SK-N-SH treated with all-trans-retinoic acid at 6 μM for 48 hours (cell line): ENCODE results near the gene PDGFC.

Experiments
- CREB5 ChIP-seq: fragments of 250-450 bp; sonication (Bioruptor Pico); IDR thresholded peaks from 2 replicates; pipeline ENCODE4 v1.5.1; 2020; ENCODE audit warnings: low read depth, mild to moderate bottlenecking, moderate library complexity
- CSDC2 ChIP-seq: fragments of 250-450 bp; sonication (Bioruptor Pico); IDR thresholded peaks from 2 replicates; pipeline ENCODE4 v1.5.0; 2020; ENCODE audit warnings: mild to moderate bottlenecking, moderate library complexity
- ISL1 ChIP-seq: fragments of 250-450 bp; sonication (Bioruptor Pico); IDR thresholded peaks from 2 replicates; pipeline ENCODE4 v2.1.2; 2022; ENCODE audit warnings: mild to moderate bottlenecking, moderate library complexity
- TCF4 ChIP-seq: fragments of 250-450 bp; sonication (Bioruptor Pico); IDR thresholded peaks from 2 replicates; pipeline ENCODE4 v1.8.0; 2021; ENCODE audit warnings: mild to moderate bottlenecking, moderate library complexity, borderline replicate concordance
- ZC3H10 ChIP-seq: fragments of 250-450 bp; sonication (Bioruptor Pico); IDR thresholded peaks from 2 replicates; pipeline ENCODE4 v1.5.1; 2021; ENCODE audit warnings: mild to moderate bottlenecking, moderate library complexity
- ZFP3 ChIP-seq: fragments of 250-450 bp; sonication (Bioruptor Pico); IDR thresholded peaks from 2 replicates; pipeline ENCODE4 v1.5.0; 2020; ENCODE audit warnings: mild to moderate bottlenecking, moderate library complexity
- ZFP30 ChIP-seq: fragments of 450-650 bp; formaldehyde crosslinking; IDR thresholded peaks from 2 replicates; pipeline ENCODE4 v1.5.0; 2022; ENCODE audit warnings: mild to moderate bottlenecking, moderate library complexity
- ZNF565 ChIP-seq: fragments of 450-650 bp; formaldehyde crosslinking; conservative IDR thresholded peaks from 2 replicates; pipeline ENCODE4 v1.5.0; 2020; ENCODE audit warnings: low read depth, mild to moderate bottlenecking, moderate library complexity
- ZNF8 ChIP-seq: fragments of 450-650 bp; formaldehyde crosslinking; IDR thresholded peaks from 2 replicates; pipeline ENCODE4 v1.5.0; 2020; ENCODE audit warnings: mild to moderate bottlenecking, moderate library complexity

- TF ChIP-seq ZFP30 (no peak), ISL1 (CRISPR knock-in tag) (no peak), ZNF565 (CRISPR knock-in tag) (no peak), ZC3H10 (CRISPR knock-in tag) (no peak), ZNF8 (CRISPR knock-in tag) (no peak), ZFP3 (CRISPR knock-in tag) (no peak), TCF4 (no peak), CSDC2 (CRISPR knock-in tag) (no peak), CREB5 (no peak)
These were observed 37.4 kb downstream of the PDGFC start for GRCh38 chr4:156934259-156934635.
